NCI-H748 treated with DMSO at 0.1 percent for 48 hours (cell line): ENCODE measurements around the gene ARRDC2.
"Not testable (repeated sequence)": the region's sequence is repeated elsewhere in the genome, so short reads cannot be mapped to it uniquely, and the experiment has no call there.

ENCODE experiments used
- DNase-seq: peaks from one replicate; lab custom pipeline; 2025; lab: John Stamatoyannopoulos, UW

Gene ARRDC2

GRCh38 chr19:18007917-18008673, at the start of gene ARRDC2:
ARRDC2 (plus strand) TSS chr19:18008170; CDS start chr19:18008311, 141 bp downstream.
- peak; percentile 70 for DNase-seq

- DNase-seq, result no peak
Observed at GRCh38 chr19:17963936-17964691, 43.9 kb upstream of the ARRDC2 start.

GRCh38 chr19:17965370-17966128, 42.4 kb upstream of the ARRDC2 start:
- no peak for DNase-seq

GRCh38 chr19:17966129-17966483, 41.9 kb upstream of the ARRDC2 start:
- DNase-seq, result no peak

- DNase-seq, result no peak
Observed at GRCh38 chr19:17966550-17967256, 41.3 kb upstream of the ARRDC2 start, which contains the start of gene KCNN1. KCNN1 (plus strand) TSS chr19:17967107; CDS start chr19:17973889, 6,782 bp downstream.

GRCh38 chr19:17967257-17968051, 40.5 kb upstream of the ARRDC2 start:
- DNase-seq, result no peak

- no peak for DNase-seq
Observed at GRCh38 chr19:17968362-17968761, 39.6 kb upstream of the ARRDC2 start.

GRCh38 chr19:17969096-17969792, 38.7 kb upstream of the ARRDC2 start:
- no peak for DNase-seq

GRCh38 chr19:17972230-17972629, 35.7 kb upstream of the ARRDC2 start:
- no peak for DNase-seq

- DNase-seq, result no peak
Observed at GRCh38 chr19:17973759-17974158, 34.2 kb upstream of the ARRDC2 start.

- no peak for DNase-seq
Observed at GRCh38 chr19:17974551-17974950, 33.4 kb upstream of the ARRDC2 start.

GRCh38 chr19:17975032-17975431, 32.9 kb upstream of the ARRDC2 start:
- DNase-seq, result no peak

- no peak for DNase-seq
Observed at GRCh38 chr19:17977021-17977420, 30.9 kb upstream of the ARRDC2 start.

- no peak for DNase-seq
Observed at GRCh38 chr19:17977488-17977887, 30.5 kb upstream of the ARRDC2 start.

- DNase-seq, result no peak
Observed at GRCh38 chr19:17981611-17982010, 26.4 kb upstream of the ARRDC2 start.

GRCh38 chr19:17982430-17982829, 25.5 kb upstream of the ARRDC2 start:
- DNase-seq, result no peak

- no peak for DNase-seq
Observed at GRCh38 chr19:17985037-17985818, 22.7 kb upstream of the ARRDC2 start.

GRCh38 chr19:17986569-17986968, 21.4 kb upstream of the ARRDC2 start:
- DNase-seq, result not testable (repeated sequence)

GRCh38 chr19:17988161-17988560, 19.8 kb upstream of the ARRDC2 start:
- no peak for DNase-seq
